AG04450 (cell line): Measurements from ENCODE around the gene NUDCD2. TPM values are rescaled to one million over a fixed set of nuclear protein-coding genes. Genes with fewer than 3 reads are reported as not detected.

Experiments used
- CTCF ChIA-PET: fragments of 300-600, 350-600 bp; formaldehyde crosslinking; extraction: SDS; loops from one replicate; lab custom pipeline; 2022; ENCODE audit warnings: antibody characterized with exemption, inconsistent platforms; lab: Charles Lee
- POLR2A ChIA-PET: fragments of 350-600 bp; formaldehyde crosslinking; extraction: SDS; loops from one replicate; lab custom pipeline; 2021; ENCODE audit warnings: antibody characterized with exemption, inconsistent platforms; lab: Yijun Ruan, JAX
- DNase-seq: peaks from one replicate; pipeline ENCODE4 v3.0.0-alpha.2; 2011; ENCODE audit warnings: low read depth, low spot score
- H3K27ac ChIP-seq: one replicate; pipeline ENCODE4 v1.5.1; 2012; ENCODE audit warnings: low read depth, low read length, control low read depth
- H3K27me3 ChIP-seq: one replicate; pipeline ENCODE4 v1.6.0; 2012; ENCODE audit warnings: low read length; ENCODE audit not compliant: control insufficient read depth, insufficient read depth
- H3K4me3 ChIP-seq: 2 replicates; pipeline ENCODE4 v1.5.1; 2011; ENCODE audit warnings: mild to moderate bottlenecking, low read depth, low read length, control low read depth
- H3K9me3 ChIP-seq: 2 replicates; pipeline ENCODE4 v1.5.1; 2012; ENCODE audit warnings: low read length; ENCODE audit not compliant: control insufficient read depth, insufficient read depth
- CTCF ChIP-seq: IDR thresholded peaks from 2 replicates; pipeline ENCODE4 v1.5.1; 2011; ENCODE audit warnings: low read depth, low read length, control low read depth, inconsistent platforms
- polyA plus RNA-seq: library from polyadenylated mRNA; depleted of rRNA; stranded (reverse); fragments of >200 nt; gene quantifications from 2 replicates; pipeline ENCODE4 v1.2.3, GENCODE V29; 2011

NUDCD2 gene
- polyA plus RNA-seq, 1 experiment: 5.6 TPM

DNA sequence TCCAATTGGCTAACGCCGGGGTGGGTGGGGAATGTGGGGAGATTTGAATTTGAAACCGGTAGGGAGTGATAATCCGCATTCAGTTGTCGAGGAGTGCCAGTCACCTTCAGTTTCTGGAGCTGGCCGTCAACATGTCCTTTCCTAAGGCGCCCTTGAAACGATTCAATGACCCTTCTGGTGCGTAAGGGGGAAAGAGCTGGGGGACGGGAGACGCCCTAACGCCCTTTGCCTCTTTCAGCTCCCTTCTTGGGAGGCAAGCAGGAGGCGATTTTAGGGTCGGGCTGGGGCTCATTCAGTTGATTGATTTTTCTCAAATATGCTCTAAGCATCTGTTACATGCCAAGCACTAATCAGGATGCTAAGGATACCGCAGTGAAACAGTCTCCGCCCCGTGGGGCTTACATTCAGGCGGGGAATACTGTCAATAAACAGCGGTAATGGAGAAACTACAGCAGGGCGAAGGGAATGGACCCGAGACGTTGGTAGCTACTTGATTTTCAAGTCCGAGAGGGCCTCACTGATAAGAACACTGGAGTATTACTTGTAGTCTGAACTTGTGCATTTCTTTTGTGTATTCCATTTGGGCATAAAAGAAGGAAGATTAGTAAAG is 765 bp upstream of the NUDCD2 start, which contains the start of gene HMMR:
HMMR (plus strand) TSS at position 71 of the 610 bp plus-strand sequence; CDS start at position 132, 61 bp downstream.
- ChIA-PET CTCF (interaction anchor here (0.7 to 3.1 kb wide), 8 partner anchors 10 to 51 kb away, joined by 3 to 16 read pairs (median 4); partner anchors contain the start of gene MAT2B), POLR2A (interaction anchor here (0.6 to 3.4 kb wide), 11 partner anchors 7 to 545 kb away, joined by 3 to 20 read pairs (median 3); partner anchors contain the start of genes CCNG1 and MAT2B)
- no peak for DNase-seq

DNA sequence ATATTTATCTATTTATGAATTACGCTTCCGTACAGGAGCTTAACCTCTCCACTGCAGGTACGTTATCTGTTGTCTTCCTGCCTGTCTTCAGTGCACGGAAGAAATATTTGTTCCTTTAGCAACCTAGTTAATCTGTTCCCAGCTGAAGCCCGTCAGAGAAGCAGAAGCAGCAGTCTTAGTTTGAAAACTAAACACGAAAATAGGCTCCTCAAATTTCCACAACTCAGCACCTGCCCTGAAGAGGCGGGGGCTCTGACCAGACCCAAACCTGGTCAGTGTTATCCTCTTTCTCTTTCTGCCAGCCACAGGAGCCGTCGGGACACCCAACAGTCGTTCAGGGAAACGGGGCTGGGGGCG is 462 bp downstream of the NUDCD2 start:
- Histone ChIP-seq H3K27me3 (no peaks in the 10 kb centered on the region), H3K9me3 (no peaks in the 10 kb centered on the region), H3K4me3 (peak overlapping the region; percentile 82), H3K27ac (peak overlapping the region; percentile 98)
- no peak for TF ChIP-seq CTCF
- ChIA-PET CTCF (interaction anchor here (1.0 to 3.1 kb wide), 3 partner anchors 14 to 51 kb away, joined by 3 to 16 read pairs (median 3); no protein-coding TSS in a partner anchor), POLR2A (interaction anchor here (0.9 to 3.4 kb wide), 7 partner anchors 10 to 47 kb away, joined by 3 to 20 read pairs (median 4); partner anchors contain the start of genes CCNG1 and MAT2B)
- no peak for DNase-seq

More for the DNA sequence above, 765 bp upstream of the NUDCD2 start, which contains the start of gene HMMR:
- Histone ChIP-seq H3K27ac (peak within 1 kb of the TSS; percentile 98), H3K27me3 (no peaks in the 10 kb centered on the region), H3K4me3 (peak within 1 kb of the TSS; percentile 82), H3K9me3 (no peaks in the 10 kb centered on the region)
- no peak for TF ChIP-seq CTCF

DNA sequence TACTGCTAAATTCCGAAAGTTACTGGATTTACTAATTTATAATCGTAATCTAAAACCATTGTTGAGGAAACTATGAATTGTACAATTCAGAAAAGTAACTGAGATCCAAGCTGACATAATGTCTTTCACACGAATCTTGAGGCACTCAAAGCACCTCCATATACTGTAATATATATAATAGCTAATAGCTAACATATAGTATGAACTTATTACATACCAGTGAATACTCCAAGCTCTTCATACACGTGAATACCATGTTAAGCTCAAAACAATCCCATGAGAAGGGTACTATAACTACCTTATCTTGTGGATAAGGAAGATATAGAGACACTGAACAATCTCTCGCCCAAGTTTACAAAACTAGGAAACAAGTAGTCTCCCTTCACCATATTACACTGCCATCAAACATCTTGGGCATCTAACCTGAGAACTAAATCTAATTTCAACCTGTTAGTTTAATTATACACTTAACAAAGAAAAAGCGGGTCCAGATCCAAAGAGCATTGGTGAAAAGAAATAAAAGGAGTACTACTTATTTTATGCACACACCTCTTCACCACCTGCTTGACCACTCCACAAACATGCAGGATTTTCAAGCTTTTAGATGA is 1.0 kb downstream of the NUDCD2 start:
- ChIA-PET CTCF (interaction anchor here (1.0 to 3.1 kb wide), 3 partner anchors 14 to 51 kb away, joined by 3 to 16 read pairs (median 3); no protein-coding TSS in a partner anchor), POLR2A (interaction anchor here (0.9 to 2.8 kb wide), 3 partner anchors 14 to 45 kb away, joined by 3 to 13 read pairs (median 6); no protein-coding TSS in a partner anchor)

GRCh38 chr5:163456840-163457239 is 3.1 kb downstream of the NUDCD2 start:
- ChIA-PET CTCF (no interaction called here), POLR2A (no interaction called here)
- H3K27me3 ChIP-seq: no peaks in the 10 kb centered on the region
- H3K4me3 ChIP-seq: no peak overlapping the region
- no peaks in the 10 kb centered on the region for H3K9me3 ChIP-seq
- H3K27ac ChIP-seq: no peak overlapping the region
- no peak for DNase-seq
- no peak for TF ChIP-seq CTCF

More for the DNA sequence above, 1.0 kb downstream of the NUDCD2 start:
- H3K9me3 ChIP-seq: no peaks in the 10 kb centered on the region
- H3K27me3 ChIP-seq: no peaks in the 10 kb centered on the region
- no peak for DNase-seq
- no peak overlapping the region for H3K27ac ChIP-seq
- TF ChIP-seq CTCF: no peak
- peak overlapping the region; percentile 82 for H3K4me3 ChIP-seq
